Choroid plexus epithelial cell (primary cell): ENCODE measurements around the gene FAM24B.

Experiments used
- DNase-seq: peaks from one replicate; pipeline ENCODE4 v3.0.0-alpha.2; 2010; ENCODE audit warnings: low read depth
- H3K4me3 ChIP-seq: 2 replicates; pipeline ENCODE4 v1.5.1; 2011; ENCODE audit warnings: low read depth, mild to moderate bottlenecking, control low read depth, low read length, moderate library complexity
- TF ChIP-seq, protein P1 (sequence below): conservative IDR thresholded peaks from 2 replicates; pipeline ENCODE4 v1.5.1; 2011; ENCODE audit warnings: low read depth, mild to moderate bottlenecking, control low read depth, inconsistent platforms, low read length, moderate library complexity

Gene FAM24B

GRCh38 chr10:122849090-122849489, 30.3 kb downstream of the FAM24B start:
- TF ChIP-seq, protein P1, sequence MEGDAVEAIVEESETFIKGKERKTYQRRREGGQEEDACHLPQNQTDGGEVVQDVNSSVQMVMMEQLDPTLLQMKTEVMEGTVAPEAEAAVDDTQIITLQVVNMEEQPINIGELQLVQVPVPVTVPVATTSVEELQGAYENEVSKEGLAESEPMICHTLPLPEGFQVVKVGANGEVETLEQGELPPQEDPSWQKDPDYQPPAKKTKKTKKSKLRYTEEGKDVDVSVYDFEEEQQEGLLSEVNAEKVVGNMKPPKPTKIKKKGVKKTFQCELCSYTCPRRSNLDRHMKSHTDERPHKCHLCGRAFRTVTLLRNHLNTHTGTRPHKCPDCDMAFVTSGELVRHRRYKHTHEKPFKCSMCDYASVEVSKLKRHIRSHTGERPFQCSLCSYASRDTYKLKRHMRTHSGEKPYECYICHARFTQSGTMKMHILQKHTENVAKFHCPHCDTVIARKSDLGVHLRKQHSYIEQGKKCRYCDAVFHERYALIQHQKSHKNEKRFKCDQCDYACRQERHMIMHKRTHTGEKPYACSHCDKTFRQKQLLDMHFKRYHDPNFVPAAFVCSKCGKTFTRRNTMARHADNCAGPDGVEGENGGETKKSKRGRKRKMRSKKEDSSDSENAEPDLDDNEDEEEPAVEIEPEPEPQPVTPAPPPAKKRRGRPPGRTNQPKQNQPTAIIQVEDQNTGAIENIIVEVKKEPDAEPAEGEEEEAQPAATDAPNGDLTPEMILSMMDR, result no peak
- DNase-seq, result no peak
- H3K4me3 ChIP-seq, result no peak overlapping the region

DNA sequence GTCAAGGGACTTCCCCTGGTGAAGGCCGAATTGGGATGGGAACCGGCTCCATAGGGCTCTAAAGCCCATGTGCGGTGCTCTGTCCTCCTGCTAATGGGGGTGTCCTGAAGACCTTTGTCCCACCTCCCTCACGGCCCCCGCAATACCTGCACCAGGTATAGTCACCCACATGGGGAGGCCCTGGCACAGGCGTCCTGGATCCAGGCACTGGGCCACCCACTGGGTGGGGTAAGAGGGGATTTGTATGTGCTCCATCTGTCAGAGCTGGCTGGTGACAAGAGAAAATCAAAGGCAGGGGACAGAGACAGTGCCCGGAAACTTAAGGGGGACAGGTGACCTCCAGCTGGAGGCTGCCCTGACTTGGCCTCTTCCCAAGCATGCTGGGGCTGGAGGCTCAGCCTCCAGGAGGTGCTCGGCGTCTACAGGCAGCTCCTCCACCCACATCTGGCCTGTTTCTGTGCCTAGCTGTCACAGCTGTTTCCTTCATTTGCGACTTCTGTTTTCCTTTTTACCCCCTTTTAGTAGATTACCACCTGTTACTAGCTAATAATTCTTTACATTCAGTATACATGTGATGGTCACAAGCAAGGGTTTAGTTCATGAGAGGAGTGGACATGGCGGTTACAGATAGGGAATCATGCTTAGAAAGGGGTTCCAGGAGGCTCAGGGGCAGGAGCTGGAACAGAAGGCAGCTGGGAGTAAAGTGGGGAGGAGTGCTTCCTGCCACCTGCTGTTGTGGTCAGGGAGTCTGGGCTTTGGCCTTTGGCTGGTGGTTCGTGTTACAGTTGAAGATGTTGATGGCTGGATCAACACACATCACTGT, 31.4 kb downstream of the FAM24B start:
- TF ChIP-seq, protein P1, result no peak
- no peak overlapping the region for H3K4me3 ChIP-seq
- peak; percentile 44 for DNase-seq

GRCh38 chr10:122845783-122846332, 33.5 kb downstream of the FAM24B start, which contains the start of gene CUZD1:
Gene CUZD1 (minus strand): TSS chr10:122845857. CDS start chr10:122845843, 14 bp downstream.
- TF ChIP-seq, protein P1, result no peak
- no peak for DNase-seq
- H3K4me3 ChIP-seq, result no peak within 1 kb of the TSS

DNA sequence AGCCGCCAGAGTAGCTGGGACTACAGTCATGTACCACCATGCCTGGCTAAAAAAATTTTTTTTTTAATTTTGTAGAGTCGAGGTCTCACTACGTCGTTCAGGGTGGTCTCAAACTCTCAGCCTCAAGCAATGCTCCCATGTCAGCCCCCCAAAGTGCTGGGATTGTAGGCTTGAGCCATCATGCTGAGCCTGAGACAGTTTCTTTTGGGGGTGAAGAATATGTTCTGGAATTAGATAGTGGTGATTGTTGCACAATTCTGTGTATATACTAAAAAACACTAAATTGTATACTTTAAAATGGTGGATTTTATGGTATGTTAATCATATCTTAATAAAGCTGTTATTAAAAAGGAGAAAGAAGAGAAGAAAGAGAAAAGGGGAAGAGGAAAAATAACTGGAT, 35.2 kb downstream of the FAM24B start:
- H3K4me3 ChIP-seq, result no peak overlapping the region
- TF ChIP-seq, protein P1, result no peak
- no peak for DNase-seq

GRCh38 chr10:122841569-122841968, 37.8 kb downstream of the FAM24B start:
- TF ChIP-seq, protein P1, result no peak
- no peak overlapping the region for H3K4me3 ChIP-seq
- no peak for DNase-seq

- no peak overlapping the region for H3K4me3 ChIP-seq
- TF ChIP-seq, protein P1, result no peak
- no peak for DNase-seq
Measured at GRCh38 chr10:122839505-122839904, 39.9 kb downstream of the FAM24B start.
